NCI-H2171 treated with DMSO at 0.1 percent for 48 hours (cell line): Measurements from ENCODE around the gene HMMR.
"Not testable (repeated sequence)": the region's sequence is repeated elsewhere in the genome, so short reads cannot be mapped to it uniquely, and the experiment has no call there.

Experiments used
- DNase-seq: peaks from one replicate; lab custom pipeline; 2025; lab: John Stamatoyannopoulos, UW

Gene HMMR

GRCh38 chr5:163460562-163461171, at the start of gene HMMR:
HMMR (plus strand) TSS chr5:163460632; CDS start chr5:163460693, 61 bp downstream.
- peak; percentile 48 for DNase-seq

- DNase-seq: not testable (repeated sequence)
These were observed 44.8 kb upstream of the HMMR start for GRCh38 chr5:163415673-163416072.

GRCh38 chr5:163424836-163425235, 35.6 kb upstream of the HMMR start:
- no peak for DNase-seq

- DNase-seq: not testable (repeated sequence)
These were observed 34.3 kb upstream of the HMMR start for GRCh38 chr5:163426128-163426527.

GRCh38 chr5:163432544-163432943, 27.9 kb upstream of the HMMR start:
- DNase-seq: no peak

GRCh38 chr5:163433271-163433670, 27.2 kb upstream of the HMMR start:
- DNase-seq: no peak

GRCh38 chr5:163434401-163434866, 26.0 kb upstream of the HMMR start:
- no peak for DNase-seq

- no peak for DNase-seq
These were observed 23.9 kb upstream of the HMMR start for GRCh38 chr5:163436515-163436914.

GRCh38 chr5:163437011-163437308, 23.5 kb upstream of the HMMR start:
- DNase-seq: no peak

GRCh38 chr5:163437309-163438182, 22.9 kb upstream of the HMMR start, which contains the start of gene CCNG1:
CCNG1 (plus strand) TSS chr5:163437595; CDS start chr5:163439257, 1,662 bp downstream.
- peak; percentile 77 for DNase-seq

GRCh38 chr5:163439092-163439425, 21.4 kb upstream of the HMMR start:
- no peak for DNase-seq

GRCh38 chr5:163440954-163441353, 19.5 kb upstream of the HMMR start:
- DNase-seq: no peak

- no peak for DNase-seq
These were observed 15.9 kb upstream of the HMMR start for GRCh38 chr5:163444526-163444925.

- DNase-seq: no peak
These were observed 15.1 kb upstream of the HMMR start for GRCh38 chr5:163445345-163445744.

GRCh38 chr5:163447191-163447590, 13.2 kb upstream of the HMMR start:
- DNase-seq: no peak

GRCh38 chr5:163447875-163448274, 12.6 kb upstream of the HMMR start:
- no peak for DNase-seq

GRCh38 chr5:163448491-163448890, 11.9 kb upstream of the HMMR start:
- no peak for DNase-seq

- DNase-seq: no peak
These were observed 8.9 kb upstream of the HMMR start for GRCh38 chr5:163451489-163451888.

- no peak for DNase-seq
These were observed 6.7 kb upstream of the HMMR start for GRCh38 chr5:163453705-163454104.

- DNase-seq: not testable (repeated sequence)
These were observed 5.0 kb upstream of the HMMR start for GRCh38 chr5:163455406-163455805.

GRCh38 chr5:163456029-163456589, 4.3 kb upstream of the HMMR start:
- DNase-seq: no peak

GRCh38 chr5:163456840-163457239, 3.6 kb upstream of the HMMR start:
- DNase-seq: no peak

GRCh38 chr5:163458778-163459385, 1.6 kb upstream of the HMMR start:
- DNase-seq: no peak
